ENCODE results near the gene CDK3. TPM values are rescaled to one million over a fixed set of nuclear protein-coding genes. Genes with fewer than 3 reads are reported as not detected.

CDK3 gene
- total and polyA plus RNA-seq, 5 experiments from 2014 or later, result 0.16 to 12.5 (median 0.64) TPM

GRCh38 chr17:76049836-76050537, 49.3 kb downstream of the CDK3 start:
- POLR2A ChIA-PET, result interaction anchor here (1.2 to 1.5 kb wide), 3 partner anchors 15 to 36 kb away, joined by 3 to 5 read pairs (median 5); no protein-coding TSS in a partner anchor
- ATAC-seq, result no peak
- Mint-ChIP-seq H3K4me1 (peaks cover 10 to 30% (median 25%) of the 10 kb centered on the region in 4 donors), H3K9me3 (no peaks in the 10 kb centered on the region), H3K4me3 (no peak overlapping the region), H3K36me3 (peaks cover 8 to 87% (median 12%) of the 10 kb centered on the region in 3 donors), H3K27me3 (no peaks in the 10 kb centered on the region), H3K27ac (peak overlapping the region in 8 of 10 donors; percentile 73 to 90 (median 82))
- DNase-seq, result no peak

- ATAC-seq, result no peak
Measured at GRCh38 chr17:76050538-76051467, 50.1 kb downstream of the CDK3 start.

GRCh38 chr17:76051561-76051960, 50.9 kb downstream of the CDK3 start:
- H3K27ac Mint-ChIP-seq, result peak overlapping the region in 4 of 10 donors; percentile 1 to 70 (median 56)
- POLR2A ChIA-PET, result interaction anchor here (1.5 kb wide), 1 partner anchor 23 kb away, joined by 3 read pairs; no protein-coding TSS in a partner anchor
- peaks cover 12 to 86% (median 13%) of the 10 kb centered on the region in 3 donors for H3K36me3 Mint-ChIP-seq
- H3K27me3 Mint-ChIP-seq, result no peaks in the 10 kb centered on the region
- no peaks in the 10 kb centered on the region for H3K9me3 Mint-ChIP-seq
- peaks cover 10 to 32% (median 26%) of the 10 kb centered on the region in 4 donors for H3K4me1 Mint-ChIP-seq
- no peak for DNase-seq
- no peak overlapping the region for H3K4me3 Mint-ChIP-seq
- no peak for ATAC-seq

More at GRCh38 chr17:76050538-76051467, 50.1 kb downstream of the CDK3 start:
- H3K27me3 Mint-ChIP-seq, result no peaks in the 10 kb centered on the region
- peak overlapping the region in 8 of 10 donors; percentile 34 to 85 (median 75) for H3K27ac Mint-ChIP-seq
- no peaks in the 10 kb centered on the region for H3K9me3 Mint-ChIP-seq
- POLR2A ChIA-PET, result interaction anchor here (1.5 kb wide), 1 partner anchor 22 kb away, joined by 3 read pairs; no protein-coding TSS in a partner anchor
- H3K4me1 Mint-ChIP-seq, result peaks cover 10 to 30% (median 25%) of the 10 kb centered on the region in 4 donors
- H3K36me3 Mint-ChIP-seq, result peaks cover 8 to 86% (median 12%) of the 10 kb centered on the region in 3 donors
- H3K4me3 Mint-ChIP-seq, result no peak overlapping the region
- DNase-seq, result no peak

GRCh38 chr17:76053246-76054111, 52.8 kb downstream of the CDK3 start:
- peak overlapping the region in 1 of 10 donors; percentile 38 for H3K4me3 Mint-ChIP-seq

GRCh38 chr17:76054112-76054476, 53.4 kb downstream of the CDK3 start:
- Mint-ChIP-seq H3K27me3 (no peaks in the 10 kb centered on the region), H3K27ac (peak overlapping the region in 3 of 10 donors; percentile 24 to 75 (median 35)), H3K4me3 (no peak overlapping the region), H3K36me3 (peaks cover 4 to 95% (median 22%) of the 10 kb centered on the region in 3 donors), H3K9me3 (no peaks in the 10 kb centered on the region), H3K4me1 (peaks cover 5 to 23% (median 18%) of the 10 kb centered on the region in 4 donors)
- POLR2A ChIA-PET, result interaction anchor here (0.8 to 1.6 kb wide), 3 partner anchors 16 to 37 kb away, joined by 3 to 5 read pairs (median 3); no protein-coding TSS in a partner anchor
- DNase-seq (no peak), ATAC-seq (no peak)

More at GRCh38 chr17:76053246-76054111, 52.8 kb downstream of the CDK3 start:
- POLR2A ChIA-PET, result interaction anchor here (0.6 to 1.6 kb wide), 4 partner anchors 22 to 37 kb away, joined by 3 to 5 read pairs (median 4); partner anchors contain the start of gene EVPL
- peaks cover 4 to 95% (median 19%) of the 10 kb centered on the region in 3 donors for H3K36me3 Mint-ChIP-seq
- ATAC-seq (no peak), DNase-seq (no peak)
- H3K4me1 Mint-ChIP-seq, result peaks cover 10 to 30% (median 22%) of the 10 kb centered on the region in 4 donors
- H3K27me3 Mint-ChIP-seq, result no peaks in the 10 kb centered on the region
- H3K27ac Mint-ChIP-seq, result peak overlapping the region in 5 of 10 donors; percentile 24 to 75 (median 25)
- no peaks in the 10 kb centered on the region for H3K9me3 Mint-ChIP-seq

Other genes with a start within 250 kb of the CDK3 start
- 10 to 100 TPM; 14.8 to 18.0 TPM for gene GALK1, start 235.7 kb upstream of the CDK3 start, total RNA-seq
- gene GALK1, start 235.7 kb upstream of the CDK3 start, polyA plus RNA-seq, result 10 to 100 TPM in 2 of 3 donors, 1 to 10 TPM in 1; 9.5 to 14.4 (median 13.9) TPM
- 10 to 100 TPM; 55.6 to 57.7 TPM for gene UNK, start 216.0 kb upstream of the CDK3 start, total RNA-seq
- 10 to 100 TPM; 24.4 to 26.9 (median 26.2) TPM for gene UNK, start 216.0 kb upstream of the CDK3 start, polyA plus RNA-seq
- gene UNC13D, start 156.5 kb upstream of the CDK3 start, total RNA-seq, result 100 to 1,000 TPM; 147 to 153 TPM
- 10 to 100 TPM; 50.3 to 78.0 (median 54.0) TPM for gene UNC13D, start 156.5 kb upstream of the CDK3 start, polyA plus RNA-seq
- 100 to 1,000 TPM; 152 to 156 TPM for gene WBP2, start 145.5 kb upstream of the CDK3 start, total RNA-seq
- gene WBP2, start 145.5 kb upstream of the CDK3 start, polyA plus RNA-seq, result 10 to 100 TPM; 58.1 to 95.1 (median 70.6) TPM
- 1 to 10 TPM; 9.7 to 9.9 TPM for gene TRIM47, start 122.3 kb upstream of the CDK3 start, total RNA-seq
- 1 to 10 TPM; 1.9 to 8.5 (median 4.2) TPM for gene TRIM47, start 122.3 kb upstream of the CDK3 start, polyA plus RNA-seq
- 10 to 100 TPM; 34.5 to 40.9 TPM for gene TRIM65, start 103.9 kb upstream of the CDK3 start, total RNA-seq
- 10 to 100 TPM; 13.4 to 31.8 (median 18.9) TPM for gene TRIM65, start 103.9 kb upstream of the CDK3 start, polyA plus RNA-seq
- gene MRPL38, start 96.0 kb upstream of the CDK3 start, total RNA-seq, result 100 to 1,000 TPM; 167 to 178 TPM
- gene MRPL38, start 96.0 kb upstream of the CDK3 start, polyA plus RNA-seq, result 10 to 100 TPM; 56.4 to 78.7 (median 64.7) TPM
- 10 to 100 TPM; 47.7 to 54.6 TPM for gene FBF1, start 59.8 kb upstream of the CDK3 start, total RNA-seq
- 1 to 10 TPM; 2.4 to 8.0 (median 7.5) TPM for gene FBF1, start 59.8 kb upstream of the CDK3 start, polyA plus RNA-seq
- 10 to 100 TPM; 37.9 to 39.3 TPM for gene ACOX1, start 21.7 kb upstream of the CDK3 start, total RNA-seq
- gene ACOX1, start 21.7 kb upstream of the CDK3 start, polyA plus RNA-seq, result 10 to 100 TPM; 11.4 to 18.4 (median 15.1) TPM
- gene TEN1, start 21.6 kb upstream of the CDK3 start, total RNA-seq, result 10 to 100 TPM; 14.2 to 16.6 TPM
- 10 to 100 TPM; 17.1 to 18.9 (median 18.4) TPM for gene TEN1, start 21.6 kb upstream of the CDK3 start, polyA plus RNA-seq
- 1 to 10 TPM; 7.1 to 8.2 TPM for gene EVPL, start 26.5 kb downstream of the CDK3 start, total RNA-seq
- gene EVPL, start 26.5 kb downstream of the CDK3 start, polyA plus RNA-seq, result 1 to 10 TPM in 1 of 3 donors, under 1 TPM in 1, not detected in 1; 0.74 to 1.6 TPM
- gene SRP68, start 71.7 kb downstream of the CDK3 start, total RNA-seq, result 10 to 100 TPM; 79.7 to 80.5 TPM
- 10 to 100 TPM; 53.3 to 79.1 (median 64.5) TPM for gene SRP68, start 71.7 kb downstream of the CDK3 start, polyA plus RNA-seq
- gene GALR2, start 73.9 kb downstream of the CDK3 start, total RNA-seq, result not detected
- under 1 TPM in 1 of 3 donors, not detected in 2; 0.70 TPM for gene GALR2, start 73.9 kb downstream of the CDK3 start, polyA plus RNA-seq
- under 1 TPM in 1 of 2 experiments, not detected in 1; 0.21 TPM for gene ZACN, start 78.3 kb downstream of the CDK3 start, total RNA-seq
- gene ZACN, start 78.3 kb downstream of the CDK3 start, polyA plus RNA-seq, result 1 to 10 TPM in 2 of 3 donors, not detected in 1; 1.9 to 4.6 TPM
- gene EXOC7, start 102.9 kb downstream of the CDK3 start, total RNA-seq, result 100 to 1,000 TPM; 199 to 210 TPM
- gene EXOC7, start 102.9 kb downstream of the CDK3 start, polyA plus RNA-seq, result 10 to 100 TPM; 46.0 to 62.6 (median 49.0) TPM
- gene FOXJ1, start 140.4 kb downstream of the CDK3 start, total RNA-seq, result 1 to 10 TPM; 3.4 to 3.7 TPM
- 1 to 10 TPM in 2 of 3 donors, under 1 TPM in 1; 0.28 to 2.8 (median 1.8) TPM for gene FOXJ1, start 140.4 kb downstream of the CDK3 start, polyA plus RNA-seq
- 10 to 100 TPM; 46.1 to 46.4 TPM for gene RNF157, start 239.6 kb downstream of the CDK3 start, total RNA-seq
- 10 to 100 TPM in 2 of 3 donors, 1 to 10 TPM in 1; 4.9 to 29.4 (median 10.5) TPM for gene RNF157, start 239.6 kb downstream of the CDK3 start, polyA plus RNA-seq

Data from naive thymus-derived CD8-positive, alpha-beta T cell (primary cell).